ENCODE results near the gene SRA1. TPM values are rescaled to one million over a fixed set of nuclear protein-coding genes. Genes with fewer than 3 reads are reported as not detected.
A peak's percentile ranks its signal among the peaks of the same experiment; 100 is the strongest.

SRA1 gene
- total RNA-seq, 1 experiment from 2014 or later: 37.8 TPM

GRCh38 chr5:140567136-140567818, 10.0 kb upstream of the SRA1 start (continued):
- no peak for TF ChIP-seq ZNF425 (CRISPR knock-in tag; conservative IDR thresholded peaks at IDR 0.05)

GRCh38 chr5:140566665-140567064, 9.4 kb upstream of the SRA1 start:
- H3K27me3 Mint-ChIP-seq (ENCODE audit: low read depth): peaks cover 3% of the 10 kb centered on the region; the same call in 1 of the 2 replicates
- no peak overlapping the region for H3K27ac Mint-ChIP-seq
- H3K4me3 Mint-ChIP-seq: peak overlapping the region; percentile 5; the same call in 1 of the 2 replicates
- CTCF ChIA-PET: interaction anchor here (0.6 to 1.1 kb wide), 2 partner anchors 68 to 204 kb away, joined by 3 read pairs; no protein-coding TSS in a partner anchor
- TF ChIP-seq KAT7 (CRISPR knock-in tag; IDR thresholded peaks at IDR 0.05; ENCODE audit: borderline replicate concordance): no peak
- TF ChIP-seq CREB1 (CRISPR knock-in tag; IDR thresholded peaks at IDR 0.05): no peak
- peaks cover 15% of the 10 kb centered on the region for H3K36me3 Mint-ChIP-seq
- no peak for ATAC-seq
- POLR2A ChIA-PET: interaction anchor here (4.4 kb wide), 1 partner anchor 19 kb away, joined by 29 read pairs; the partner anchor contains the start of gene EIF4EBP3
- H3K4me1 Mint-ChIP-seq: peaks cover 19% of the 10 kb centered on the region
- no peaks in the 10 kb centered on the region for H3K9me3 Mint-ChIP-seq
- DNase-seq (ENCODE audit: low spot score): no peak

- Mint-ChIP-seq H3K27ac (no peak overlapping the region), H3K27me3 (ENCODE audit: low read depth) (peaks cover 3% of the 10 kb centered on the region; the same call in 1 of the 2 replicates), H3K4me1 (peaks cover 19% of the 10 kb centered on the region), H3K9me3 (no peaks in the 10 kb centered on the region), H3K36me3 (peaks cover 20% of the 10 kb centered on the region), H3K4me3 (peak overlapping the region; percentile 88)
- ChIA-PET CTCF (interaction anchor here (1.4 kb wide), 1 partner anchor 73 kb away, joined by 6 read pairs; the partner anchor contains the start of gene TMCO6), POLR2A (interaction anchor here (1.0 to 4.4 kb wide), 2 partner anchors 9 to 18 kb away, joined by 3 to 29 read pairs; partner anchors contain the start of genes EIF4EBP3 and SRA1)
- ATAC-seq (no peak), DNase-seq (ENCODE audit: low spot score) (no peak)
- TF ChIP-seq FOXP4 (CRISPR knock-in tag; IDR thresholded peaks at IDR 0.05) (no peak), ZBTB43 (CRISPR knock-in tag; IDR thresholded peaks at IDR 0.05) (no peak), ZNF532 (CRISPR knock-in tag; IDR thresholded peaks at IDR 0.05; ENCODE audit: borderline replicate concordance) (no peak), ZSCAN18 (CRISPR knock-in tag; IDR thresholded peaks at IDR 0.05) (no peak), MAX (CRISPR knock-in tag; IDR thresholded peaks at IDR 0.05) (no peak), JUN (CRISPR knock-in tag; IDR thresholded peaks at IDR 0.05) (no peak), ZNF416 (CRISPR knock-in tag; IDR thresholded peaks at IDR 0.05) (no peak), E2F4 (CRISPR knock-in tag; IDR thresholded peaks at IDR 0.05; ENCODE audit: borderline replicate concordance, low read depth) (no peak), E2F1 (CRISPR knock-in tag; IDR thresholded peaks at IDR 0.05) (no peak), TCF7 (CRISPR knock-in tag; IDR thresholded peaks at IDR 0.05; ENCODE audit: low read depth) (no peak)
These were observed 8.5 kb upstream of the SRA1 start for GRCh38 chr5:140565780-140566095.
